Measurements from ENCODE around the gene FLG.
"Not testable (repeated sequence)": the region's sequence is repeated elsewhere in the genome, so short reads cannot be mapped to it uniquely, and the experiment has no call there.

FLG gene

DNA sequence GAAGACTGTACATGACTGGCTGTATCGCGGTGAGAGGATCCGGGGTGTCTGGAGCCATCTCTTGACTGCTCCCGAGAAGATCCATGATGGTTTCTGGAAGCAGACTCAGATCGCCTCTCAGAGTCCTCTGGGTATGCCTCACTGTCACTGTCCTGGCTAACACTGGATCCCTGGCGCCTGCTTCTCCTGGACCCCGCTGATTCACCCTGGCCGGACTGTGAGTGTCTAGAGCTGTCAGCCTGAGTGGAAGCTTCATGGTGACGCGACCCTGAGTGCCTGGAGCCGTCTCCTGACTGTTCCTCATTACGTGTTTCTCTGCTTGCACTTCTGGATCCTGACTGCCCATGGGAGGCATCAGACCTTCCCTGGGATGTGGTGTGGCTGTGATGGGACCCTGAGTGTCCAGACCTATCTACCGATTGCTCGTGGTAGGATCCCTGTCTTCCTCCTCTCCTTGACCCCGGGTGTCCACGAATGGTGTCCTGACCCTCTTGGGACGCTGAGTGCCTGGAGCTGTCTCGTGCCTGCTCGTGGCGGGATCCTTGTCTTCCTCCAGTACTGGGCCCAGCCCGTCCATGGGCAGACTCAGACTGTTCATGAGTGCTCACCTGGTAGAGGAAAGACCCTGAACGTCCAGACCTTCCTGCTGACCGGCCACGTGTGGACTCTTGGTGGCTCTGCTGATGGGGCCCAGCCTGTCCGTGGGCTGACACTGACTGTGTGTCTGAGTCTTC, 21.7 kb downstream of the FLG start:
- H3K9ac ChIP-seq (ENCODE audit: low read length in 2 of 2); H3K27me3 ChIP-seq (ENCODE audit: control insufficient read depth in 1 of 2, insufficient read depth in 2 of 2, low read length in 2 of 2); H3K27ac ChIP-seq (ENCODE audit: low read length); H3K9me3 ChIP-seq (ENCODE audit: control insufficient read depth in 2 of 2, low read length in 2 of 2); H3K4me1 ChIP-seq (ENCODE audit: control insufficient read depth, insufficient read depth, low read length); H3K36me3 ChIP-seq (ENCODE audit: control insufficient read depth in 2 of 2, insufficient read depth in 2 of 2, low read length in 2 of 2); H3K4me3 ChIP-seq (ENCODE audit: low read length in 2 of 2): not testable (repeated sequence)

DNA sequence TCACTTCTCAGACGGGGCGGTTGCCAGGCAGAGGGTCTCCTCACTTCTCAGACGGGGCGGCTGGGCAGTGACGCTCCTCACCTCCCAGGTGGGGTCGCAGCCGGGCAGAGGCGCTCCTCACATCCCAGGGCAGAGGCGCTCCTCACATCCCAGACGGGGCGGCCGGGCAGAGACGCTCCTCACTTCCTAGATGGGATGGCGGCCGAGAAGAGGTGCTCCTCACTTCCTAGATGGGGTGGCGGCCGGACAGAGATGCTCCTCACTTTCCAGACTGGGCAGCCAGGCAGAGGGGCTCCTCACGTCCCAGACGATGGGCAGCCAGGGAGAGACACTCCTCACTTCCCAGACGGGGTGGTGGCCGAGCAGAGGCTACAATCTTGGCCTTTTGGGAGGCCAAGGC, 68.6 kb downstream of the FLG start:
- not testable (repeated sequence) for H3K36me3 ChIP-seq (ENCODE audit: control insufficient read depth in 2 of 2, insufficient read depth in 2 of 2, low read length in 2 of 2); H3K9ac ChIP-seq (ENCODE audit: low read length in 2 of 2); H3K27ac ChIP-seq (ENCODE audit: low read length); H3K9me3 ChIP-seq (ENCODE audit: control insufficient read depth in 2 of 2, low read length in 2 of 2); H3K27me3 ChIP-seq (ENCODE audit: control insufficient read depth in 1 of 2, insufficient read depth in 2 of 2, low read length in 2 of 2); H3K4me1 ChIP-seq (ENCODE audit: control insufficient read depth, insufficient read depth, low read length); H3K4me3 ChIP-seq (ENCODE audit: low read length in 2 of 2)

Measured in stomach smooth muscle (tissue), 2 donors.